Measurements from ENCODE around the gene CCDC71.

The CCDC71 gene

DNA sequence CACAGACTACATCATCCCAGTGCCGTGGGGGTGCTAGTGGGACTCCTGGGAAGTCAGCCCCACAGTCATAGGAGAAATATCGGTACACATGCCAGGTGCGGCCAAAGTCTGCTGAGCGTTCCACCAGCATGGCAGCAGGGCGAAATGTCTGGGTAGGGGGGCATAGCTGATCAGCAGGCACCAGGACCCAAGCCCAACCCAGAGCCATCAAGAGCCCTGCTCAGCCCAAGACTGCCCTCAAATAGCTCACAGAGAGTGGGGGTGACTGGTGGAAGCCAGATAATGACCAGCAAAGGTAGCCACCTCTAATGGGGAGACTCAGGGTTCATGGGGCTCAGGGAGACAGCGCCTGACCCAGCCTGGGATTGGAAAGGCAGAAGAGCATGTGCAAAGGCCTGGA lies 34.6 kb downstream of the CCDC71 start:
- no peak for DNase-seq (ENCODE audit: low read depth)

DNA sequence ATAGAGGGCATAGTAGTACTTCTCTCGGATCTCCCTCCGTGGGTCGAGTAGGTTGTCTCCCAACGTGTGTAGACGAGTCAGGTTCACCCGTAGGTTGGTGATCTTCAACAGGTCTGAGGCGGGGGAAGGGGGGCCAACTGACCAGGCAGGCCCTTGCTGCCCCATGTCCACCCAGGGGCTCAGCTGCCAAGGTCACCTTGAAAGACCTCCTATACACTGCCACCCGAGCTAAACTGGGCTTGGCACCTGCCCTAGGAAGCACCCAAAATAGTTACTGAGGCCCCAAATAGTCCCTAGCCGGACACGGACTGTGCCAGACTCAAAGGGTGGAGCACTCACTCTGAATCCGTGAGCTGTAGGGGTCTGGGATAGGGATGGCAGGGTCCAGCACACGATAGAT lies 35.1 kb downstream of the CCDC71 start:
- DNase-seq (ENCODE audit: low read depth), result no peak

DNA sequence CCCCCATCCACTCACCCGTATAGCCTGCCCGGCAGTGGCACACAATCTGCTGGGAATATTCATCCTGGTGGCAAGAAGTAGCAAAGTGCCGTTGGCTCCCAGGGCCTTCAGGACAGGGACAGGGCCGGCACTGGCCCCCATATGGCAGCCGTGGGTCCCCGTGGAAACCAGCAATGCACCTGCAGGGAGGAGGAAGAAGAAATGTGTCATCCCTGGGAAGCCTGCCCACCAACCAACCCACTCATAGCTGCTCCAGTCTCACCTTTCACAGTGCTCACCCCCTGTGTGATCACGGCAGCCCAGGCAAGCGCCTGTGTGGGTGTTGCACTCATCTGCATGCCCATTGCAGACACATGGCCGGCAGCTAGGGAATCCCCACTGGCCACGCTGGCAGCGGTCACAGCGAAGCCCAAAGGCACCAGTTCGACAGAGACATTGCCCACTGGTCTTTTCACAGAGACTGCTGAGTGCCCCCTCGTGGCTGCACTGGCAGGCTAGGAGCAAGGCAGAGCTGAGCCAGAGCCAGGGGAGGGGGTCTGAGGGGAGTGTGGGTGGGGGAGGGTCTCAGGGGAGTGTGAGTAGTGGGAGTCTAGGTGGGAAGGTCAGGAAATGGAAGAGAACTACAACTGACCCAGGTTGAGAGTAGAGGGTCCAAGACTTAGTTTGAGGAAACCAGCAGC lies 41.0 kb downstream of the CCDC71 start:
- DNase-seq (ENCODE audit: low read depth), result no peak

DNA sequence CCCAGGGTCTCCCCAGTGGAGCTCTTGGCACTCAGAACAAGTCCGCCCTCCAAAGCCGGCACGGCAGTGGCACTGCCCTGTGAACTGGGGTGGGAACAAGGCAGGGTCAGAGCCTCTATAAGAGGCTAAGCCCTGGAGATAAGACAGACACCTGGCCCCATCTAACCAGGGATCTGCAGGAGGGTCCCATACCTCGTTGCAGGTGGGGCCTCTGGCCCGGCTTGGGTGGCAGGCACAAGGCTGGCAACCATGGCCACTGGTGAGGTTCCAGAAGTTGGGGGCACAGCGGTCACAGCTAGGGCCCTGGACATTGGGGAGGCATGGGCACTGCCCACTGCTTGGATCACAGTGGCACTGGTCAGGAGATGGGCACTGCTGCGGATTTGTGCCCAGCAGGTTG lies 41.9 kb downstream of the CCDC71 start:
- DNase-seq (ENCODE audit: low read depth), result no peak

DNA sequence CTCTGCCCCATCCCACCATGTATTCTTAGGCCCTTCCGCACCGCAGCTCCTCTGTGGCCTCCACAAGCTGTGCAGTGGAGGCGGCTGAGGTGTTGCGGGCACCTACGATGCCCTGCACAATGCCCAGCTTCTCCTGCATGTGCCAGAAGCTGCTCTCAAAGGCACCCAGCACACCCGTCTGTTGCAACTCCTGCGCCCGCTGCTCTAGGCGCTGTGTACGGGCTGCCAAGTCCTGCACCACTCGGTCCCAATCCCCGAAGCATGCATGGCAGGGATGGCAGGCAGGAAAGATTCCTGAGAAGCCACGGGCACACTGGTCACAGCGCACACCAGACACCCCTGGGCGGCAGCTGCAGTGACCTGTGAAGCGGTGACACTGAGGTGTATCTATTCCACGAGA lies 42.4 kb downstream of the CCDC71 start:
- DNase-seq (ENCODE audit: low read depth), result no peak

- no peak for DNase-seq (ENCODE audit: low read depth)
Measured at GRCh38 chr3:49122886-49123545, 43.1 kb downstream of the CCDC71 start.

- no peak for DNase-seq (ENCODE audit: low read depth)
Measured at GRCh38 chr3:49122451-49122850, 43.7 kb downstream of the CCDC71 start.

DNA sequence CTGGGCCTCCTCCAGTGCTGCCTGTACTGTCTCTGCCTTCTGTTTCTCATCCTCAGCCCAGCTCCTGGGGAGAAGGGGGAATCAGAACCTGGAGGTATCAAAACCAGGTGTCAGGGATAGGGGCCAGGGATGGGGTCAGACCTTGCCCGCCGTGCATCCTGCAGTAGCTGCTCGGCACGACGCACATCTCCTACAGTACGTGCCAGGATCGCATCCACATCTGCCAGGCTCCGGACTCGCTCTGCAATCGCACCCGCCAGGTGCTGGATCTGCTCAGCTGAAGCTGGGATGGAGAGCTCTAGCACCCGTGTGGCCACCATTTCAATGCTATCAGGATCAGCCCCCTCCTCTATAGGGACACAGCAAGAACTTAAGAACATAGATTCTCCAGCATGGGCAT lies 44.1 kb downstream of the CCDC71 start:
- no peak for DNase-seq (ENCODE audit: low read depth)

GRCh38 chr3:49121132-49121736 lies 44.9 kb downstream of the CCDC71 start:
- DNase-seq (ENCODE audit: low read depth), result no peak

- DNase-seq (ENCODE audit: low read depth), result peak; percentile 89
Measured at GRCh38 chr3:49120438-49121131, 45.5 kb downstream of the CCDC71 start, which contains the start of gene USP19. Gene USP19 (minus strand): TSS chr3:49120823. CDS start chr3:49119145, 1,678 bp downstream.

DNA sequence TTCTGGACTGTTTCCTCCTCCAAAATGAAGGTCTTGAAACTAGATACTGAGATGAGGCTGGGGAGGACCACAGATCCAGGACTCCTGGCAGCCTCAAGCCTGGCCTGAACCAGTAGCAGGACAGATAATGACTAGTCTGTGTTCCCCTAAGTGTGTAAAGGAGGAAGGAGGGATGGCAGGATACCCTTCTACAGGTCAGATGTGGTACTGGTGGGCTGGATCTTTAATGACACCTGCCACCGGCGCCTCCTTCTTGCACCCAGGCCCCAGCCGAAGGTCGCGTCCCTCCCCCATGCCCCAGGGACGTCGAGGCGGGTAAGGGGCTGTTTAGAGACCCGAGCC lies 46.1 kb downstream of the CCDC71 start:
- no peak for DNase-seq (ENCODE audit: low read depth)

GRCh38 chr3:49119439-49119838 lies 46.7 kb downstream of the CCDC71 start:
- DNase-seq (ENCODE audit: low read depth), result no peak

GRCh38 chr3:49119036-49119435 lies 47.1 kb downstream of the CCDC71 start:
- DNase-seq (ENCODE audit: low read depth), result no peak
